ENCODE data around the gene NGF.

The NGF gene

GRCh38 chr1:115296981-115297380 lies 41.1 kb downstream of the NGF start:
- TF ChIP-seq POLR2AphosphoS5 (IDR thresholded peaks at IDR 0.05; ENCODE audit: low read depth, low read length) = no peak
- TF ChIP-seq TAF1 (IDR thresholded peaks at IDR 0.05; ENCODE audit: borderline replicate concordance, insufficient read depth, low read length) = no peak
- no peak for TF ChIP-seq SIN3A (IDR thresholded peaks at IDR 0.05; ENCODE audit: borderline replicate concordance, insufficient read depth, low read length)
- TF ChIP-seq FOXP2 (optimal IDR thresholded peaks at IDR 0.05; ENCODE audit: borderline replicate concordance, extremely low read depth, extremely low read length, insufficient read depth) = no peak
- no peak for TF ChIP-seq REST (IDR thresholded peaks at IDR 0.05; ENCODE audit: insufficient read depth in 1 of 2, low read depth in 2 of 2, low read length in 2 of 2)

- TF ChIP-seq SIN3A (IDR thresholded peaks at IDR 0.05; ENCODE audit: borderline replicate concordance, insufficient read depth, low read length) = no peak
- TF ChIP-seq FOXP2 (optimal IDR thresholded peaks at IDR 0.05; ENCODE audit: borderline replicate concordance, extremely low read depth, extremely low read length, insufficient read depth) = no peak
Observed at GRCh38 chr1:115295904-115296696, 41.9 kb downstream of the NGF start.

GRCh38 chr1:115293899-115294298 lies 44.1 kb downstream of the NGF start:
- TF ChIP-seq POLR2AphosphoS5 (IDR thresholded peaks at IDR 0.05; ENCODE audit: low read depth, low read length) = no peak
- no peak for TF ChIP-seq SIN3A (IDR thresholded peaks at IDR 0.05; ENCODE audit: borderline replicate concordance, insufficient read depth, low read length)
- TF ChIP-seq FOXP2 (optimal IDR thresholded peaks at IDR 0.05; ENCODE audit: borderline replicate concordance, extremely low read depth, extremely low read length, insufficient read depth) = no peak
- no peak for TF ChIP-seq TAF1 (IDR thresholded peaks at IDR 0.05; ENCODE audit: borderline replicate concordance, insufficient read depth, low read length)
- no peak for TF ChIP-seq REST (IDR thresholded peaks at IDR 0.05; ENCODE audit: insufficient read depth in 1 of 2, low read depth in 2 of 2, low read length in 2 of 2)

- TF ChIP-seq FOXP2 (optimal IDR thresholded peaks at IDR 0.05; ENCODE audit: borderline replicate concordance, extremely low read depth, extremely low read length, insufficient read depth) (no peak), TAF1 (IDR thresholded peaks at IDR 0.05; ENCODE audit: borderline replicate concordance, insufficient read depth, low read length) (no peak), SIN3A (IDR thresholded peaks at IDR 0.05; ENCODE audit: borderline replicate concordance, insufficient read depth, low read length) (no peak), POLR2AphosphoS5 (IDR thresholded peaks at IDR 0.05; ENCODE audit: low read depth, low read length) (no peak), REST (IDR thresholded peaks at IDR 0.05; ENCODE audit: insufficient read depth in 1 of 2, low read depth in 2 of 2, low read length in 2 of 2) (no peak)
Observed at GRCh38 chr1:115293006-115293405, 45.0 kb downstream of the NGF start.

GRCh38 chr1:115291741-115292140 lies 46.3 kb downstream of the NGF start:
- TF ChIP-seq POLR2AphosphoS5 (IDR thresholded peaks at IDR 0.05; ENCODE audit: low read depth, low read length) (no peak), TAF1 (IDR thresholded peaks at IDR 0.05; ENCODE audit: borderline replicate concordance, insufficient read depth, low read length) (no peak), REST (IDR thresholded peaks at IDR 0.05; ENCODE audit: insufficient read depth in 1 of 2, low read depth in 2 of 2, low read length in 2 of 2) (no peak), SIN3A (IDR thresholded peaks at IDR 0.05; ENCODE audit: borderline replicate concordance, insufficient read depth, low read length) (no peak), FOXP2 (optimal IDR thresholded peaks at IDR 0.05; ENCODE audit: borderline replicate concordance, extremely low read depth, extremely low read length, insufficient read depth) (no peak)

Measured in PFSK-1 (cell line).